Measurements from ENCODE around the gene FN3KRP.

The FN3KRP gene

GRCh38 chr17:82709676-82710498, 6.6 kb upstream of the FN3KRP start:
- DNase-seq (ENCODE audit: low spot score): no peak

GRCh38 chr17:82710499-82711232, 5.8 kb upstream of the FN3KRP start:
- no peak for DNase-seq (ENCODE audit: low spot score)

- DNase-seq (ENCODE audit: low spot score): no peak
These were observed 3.3 kb upstream of the FN3KRP start for GRCh38 chr17:82713071-82713723.

- no peak for DNase-seq (ENCODE audit: low spot score)
These were observed 2.6 kb downstream of the FN3KRP start for GRCh38 chr17:82718986-82719685.

- no peak for DNase-seq (ENCODE audit: low spot score)
These were observed 3.7 kb downstream of the FN3KRP start for GRCh38 chr17:82720204-82720603.

- DNase-seq (ENCODE audit: low spot score): no peak
These were observed 6.0 kb downstream of the FN3KRP start for GRCh38 chr17:82722341-82723013.

GRCh38 chr17:82723169-82723807, 6.8 kb downstream of the FN3KRP start:
- DNase-seq (ENCODE audit: low spot score): no peak

GRCh38 chr17:82726427-82726826, 9.9 kb downstream of the FN3KRP start:
- DNase-seq (ENCODE audit: low spot score): no peak

GRCh38 chr17:82729479-82730260, 13.2 kb downstream of the FN3KRP start:
- no peak for DNase-seq (ENCODE audit: low spot score)

GRCh38 chr17:82732118-82732743, 15.7 kb downstream of the FN3KRP start:
- no peak for DNase-seq (ENCODE audit: low spot score)

- DNase-seq (ENCODE audit: low spot score): peak; percentile 8
These were observed 18.7 kb downstream of the FN3KRP start, which contains the start of gene FN3K for GRCh38 chr17:82734987-82735866. TSS of gene FN3K (plus strand) at chr17:82735615. CDS start at chr17:82735637, 22 bp downstream.

- no peak for DNase-seq (ENCODE audit: low spot score)
These were observed 20.1 kb downstream of the FN3KRP start for GRCh38 chr17:82736511-82737185.

- DNase-seq (ENCODE audit: low spot score): no peak
These were observed 21.7 kb downstream of the FN3KRP start for GRCh38 chr17:82737967-82738877.

GRCh38 chr17:82740906-82741759, 24.6 kb downstream of the FN3KRP start:
- DNase-seq (ENCODE audit: low spot score): no peak

GRCh38 chr17:82743344-82744219, 27.1 kb downstream of the FN3KRP start:
- DNase-seq (ENCODE audit: low spot score): no peak
